Measurements from ENCODE around the gene UNC13A.
"Not testable (repeated sequence)": the region's sequence is repeated elsewhere in the genome, so short reads cannot be mapped to it uniquely, and the experiment has no call there.

UNC13A gene

DNA sequence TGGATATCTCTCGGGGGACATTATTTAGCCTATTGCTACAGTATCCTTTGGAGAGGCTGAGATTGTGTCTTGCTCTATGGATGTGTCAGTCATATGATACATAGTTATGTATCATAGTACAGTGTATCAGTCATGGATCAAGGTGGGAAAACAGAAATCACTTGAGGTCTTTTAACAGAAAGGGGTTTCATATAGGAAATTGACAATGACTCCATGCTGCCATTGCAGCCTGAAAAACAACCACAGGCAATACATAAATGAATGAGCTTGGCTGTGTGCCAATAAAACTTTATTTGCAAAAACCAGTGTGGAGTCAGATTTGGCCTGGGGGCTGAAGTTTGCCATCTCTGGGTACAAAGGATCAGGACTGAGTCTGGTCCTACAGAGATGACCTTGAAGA is 97.3 kb downstream of the UNC13A start:
- Histone ChIP-seq H3K27me3 (ENCODE audit: insufficient read depth, insufficient read length) (no peaks in the 10 kb centered on the region), H3K4me3 (ENCODE audit: insufficient read length, low read depth) (no peak overlapping the region), H3K9me3 (ENCODE audit: insufficient read depth, low read length) (no peaks in the 10 kb centered on the region), H3K36me3 (ENCODE audit: insufficient read depth, insufficient read length, low read length) (no peaks in the 10 kb centered on the region), H3K9ac (ENCODE audit: insufficient read length, low read depth) (no peak overlapping the region), H3K4me1 (ENCODE audit: insufficient read depth, insufficient read length) (no peaks in the 10 kb centered on the region)
- no peak for DNase-seq (ENCODE audit: low read depth, low spot score)
- TF ChIP-seq ZNF274 (IDR thresholded peaks at IDR 0.05; ENCODE audit: low read depth, low read length) (no peak), YY1 (IDR thresholded peaks at IDR 0.05; ENCODE audit: insufficient read depth, insufficient read length) (no peak), SUZ12 (IDR thresholded peaks at IDR 0.05; ENCODE audit: extremely low read depth, insufficient read depth, insufficient read length) (no peak)

- not testable (repeated sequence) for H3K4me3 ChIP-seq (ENCODE audit: insufficient read length, low read depth); H3K9me3 ChIP-seq (ENCODE audit: insufficient read depth, low read length); H3K4me1 ChIP-seq (ENCODE audit: insufficient read depth, insufficient read length); H3K27me3 ChIP-seq (ENCODE audit: insufficient read depth, insufficient read length); H3K9ac ChIP-seq (ENCODE audit: insufficient read length, low read depth); DNase-seq (ENCODE audit: low read depth, low spot score)
- H3K36me3 ChIP-seq (ENCODE audit: insufficient read depth, insufficient read length, low read length): peaks cover 28% of the 10 kb centered on the region
Observed at GRCh38 chr19:17585395-17585794, 102.8 kb downstream of the UNC13A start.

GRCh38 chr19:17584132-17584531 is 104.0 kb downstream of the UNC13A start:
- no peak overlapping the region for H3K9ac ChIP-seq (ENCODE audit: insufficient read length, low read depth)
- no peaks in the 10 kb centered on the region for H3K27me3 ChIP-seq (ENCODE audit: insufficient read depth, insufficient read length)
- no peak overlapping the region for H3K4me3 ChIP-seq (ENCODE audit: insufficient read length, low read depth)
- no peak for TF ChIP-seq YY1 (IDR thresholded peaks at IDR 0.05; ENCODE audit: insufficient read depth, insufficient read length)
- TF ChIP-seq SUZ12 (IDR thresholded peaks at IDR 0.05; ENCODE audit: extremely low read depth, insufficient read depth, insufficient read length): no peak
- no peak for TF ChIP-seq ZNF274 (IDR thresholded peaks at IDR 0.05; ENCODE audit: low read depth, low read length)
- peaks cover 34% of the 10 kb centered on the region for H3K36me3 ChIP-seq (ENCODE audit: insufficient read depth, insufficient read length, low read length)
- DNase-seq (ENCODE audit: low read depth, low spot score): no peak
- peaks cover 14% of the 10 kb centered on the region for H3K4me1 ChIP-seq (ENCODE audit: insufficient read depth, insufficient read length)
- H3K9me3 ChIP-seq (ENCODE audit: insufficient read depth, low read length): no peaks in the 10 kb centered on the region

DNA sequence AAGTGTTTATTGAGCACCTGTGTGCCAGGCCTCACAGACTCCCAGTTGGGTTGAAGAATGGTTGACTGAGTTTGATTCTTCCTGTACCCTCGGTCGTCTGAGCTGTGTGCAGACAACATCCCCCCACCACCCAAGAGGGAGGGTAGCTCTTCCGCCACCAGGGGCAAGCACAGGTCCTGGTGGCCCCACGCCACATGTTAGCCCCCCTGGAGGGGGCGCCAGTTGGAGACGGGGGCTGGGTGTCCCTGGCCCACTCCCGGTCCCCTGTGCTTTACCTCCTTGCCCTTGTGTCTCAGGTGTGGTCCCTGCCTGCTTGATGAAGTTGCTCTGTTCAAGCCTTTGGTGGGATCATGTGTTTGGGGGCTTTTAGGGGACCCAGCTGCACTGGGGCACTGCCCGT is 105.5 kb downstream of the UNC13A start:
- H3K36me3 ChIP-seq (ENCODE audit: insufficient read depth, insufficient read length, low read length): peaks cover 49% of the 10 kb centered on the region
- H3K9ac ChIP-seq (ENCODE audit: insufficient read length, low read depth): no peak overlapping the region
- no peaks in the 10 kb centered on the region for H3K27me3 ChIP-seq (ENCODE audit: insufficient read depth, insufficient read length)
- DNase-seq (ENCODE audit: low read depth, low spot score): no peak
- H3K4me1 ChIP-seq (ENCODE audit: insufficient read depth, insufficient read length): peaks cover 25% of the 10 kb centered on the region
- H3K4me3 ChIP-seq (ENCODE audit: insufficient read length, low read depth): no peak overlapping the region
- TF ChIP-seq ZNF274 (IDR thresholded peaks at IDR 0.05; ENCODE audit: low read depth, low read length) (no peak), YY1 (IDR thresholded peaks at IDR 0.05; ENCODE audit: insufficient read depth, insufficient read length) (no peak), SUZ12 (IDR thresholded peaks at IDR 0.05; ENCODE audit: extremely low read depth, insufficient read depth, insufficient read length) (no peak)
- H3K9me3 ChIP-seq (ENCODE audit: insufficient read depth, low read length): no peaks in the 10 kb centered on the region

- no peaks in the 10 kb centered on the region for H3K9me3 ChIP-seq (ENCODE audit: insufficient read depth, low read length)
- no peak overlapping the region for H3K9ac ChIP-seq (ENCODE audit: insufficient read length, low read depth)
- H3K36me3 ChIP-seq (ENCODE audit: insufficient read depth, insufficient read length, low read length): peaks cover 55% of the 10 kb centered on the region
- peaks cover 27% of the 10 kb centered on the region for H3K4me1 ChIP-seq (ENCODE audit: insufficient read depth, insufficient read length)
- H3K27me3 ChIP-seq (ENCODE audit: insufficient read depth, insufficient read length): no peaks in the 10 kb centered on the region
- TF ChIP-seq SUZ12 (IDR thresholded peaks at IDR 0.05; ENCODE audit: extremely low read depth, insufficient read depth, insufficient read length): no peak
- TF ChIP-seq ZNF274 (IDR thresholded peaks at IDR 0.05; ENCODE audit: low read depth, low read length): no peak
- TF ChIP-seq YY1 (IDR thresholded peaks at IDR 0.05; ENCODE audit: insufficient read depth, insufficient read length): no peak
- no peak for DNase-seq (ENCODE audit: low read depth, low spot score)
- H3K4me3 ChIP-seq (ENCODE audit: insufficient read length, low read depth): no peak overlapping the region
Observed at GRCh38 chr19:17581211-17581874, 106.8 kb downstream of the UNC13A start.

GRCh38 chr19:17580470-17581144 is 107.5 kb downstream of the UNC13A start:
- Histone ChIP-seq H3K9ac (ENCODE audit: insufficient read length, low read depth) (peak overlapping the region; percentile 66), H3K4me3 (ENCODE audit: insufficient read length, low read depth) (no peak overlapping the region), H3K4me1 (ENCODE audit: insufficient read depth, insufficient read length) (peaks cover 30% of the 10 kb centered on the region), H3K9me3 (ENCODE audit: insufficient read depth, low read length) (no peaks in the 10 kb centered on the region), H3K36me3 (ENCODE audit: insufficient read depth, insufficient read length, low read length) (peaks cover 63% of the 10 kb centered on the region), H3K27me3 (ENCODE audit: insufficient read depth, insufficient read length) (no peaks in the 10 kb centered on the region)
- no peak for TF ChIP-seq SUZ12 (IDR thresholded peaks at IDR 0.05; ENCODE audit: extremely low read depth, insufficient read depth, insufficient read length)
- no peak for TF ChIP-seq ZNF274 (IDR thresholded peaks at IDR 0.05; ENCODE audit: low read depth, low read length)
- TF ChIP-seq YY1 (IDR thresholded peaks at IDR 0.05; ENCODE audit: insufficient read depth, insufficient read length): no peak
- DNase-seq (ENCODE audit: low read depth, low spot score): no peak

DNA sequence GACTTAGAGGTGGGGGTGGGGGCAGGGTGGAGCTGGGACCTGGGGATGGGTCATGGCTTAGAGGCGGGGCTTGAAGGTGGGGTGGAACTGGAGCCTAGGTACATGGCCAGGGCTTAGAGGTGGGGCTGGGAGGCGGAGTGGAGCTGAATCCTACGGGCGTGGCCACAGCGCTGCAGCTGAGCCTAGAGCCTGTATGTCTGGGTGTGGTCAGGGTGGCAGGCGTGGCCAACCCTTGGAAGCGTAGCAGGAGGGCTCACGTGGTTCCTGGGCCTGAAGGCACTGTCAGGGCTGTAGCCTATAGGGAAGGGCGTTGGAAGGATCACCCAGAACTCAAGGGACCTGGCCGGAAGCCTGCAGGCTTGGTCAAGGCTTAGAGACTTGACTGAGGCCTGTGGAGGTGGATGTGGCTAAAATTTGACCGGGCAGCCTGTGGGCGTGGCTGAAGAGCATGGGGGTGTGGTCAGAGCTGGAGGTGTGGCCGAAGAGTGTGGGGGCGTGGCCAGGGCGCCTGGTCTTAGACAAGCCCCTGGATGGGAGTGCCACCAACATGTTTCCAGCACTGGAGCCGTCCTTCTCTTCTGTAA is 108.4 kb downstream of the UNC13A start:
- TF ChIP-seq SUZ12 (IDR thresholded peaks at IDR 0.05; ENCODE audit: extremely low read depth, insufficient read depth, insufficient read length): no peak
- no peak for TF ChIP-seq ZNF274 (IDR thresholded peaks at IDR 0.05; ENCODE audit: low read depth, low read length)
- no peak for TF ChIP-seq YY1 (IDR thresholded peaks at IDR 0.05; ENCODE audit: insufficient read depth, insufficient read length)
- DNase-seq (ENCODE audit: low read depth, low spot score): peak; percentile 72
- no peaks in the 10 kb centered on the region for H3K27me3 ChIP-seq (ENCODE audit: insufficient read depth, insufficient read length)
- peaks cover 30% of the 10 kb centered on the region for H3K4me1 ChIP-seq (ENCODE audit: insufficient read depth, insufficient read length)
- H3K9me3 ChIP-seq (ENCODE audit: insufficient read depth, low read length): no peaks in the 10 kb centered on the region
- peak overlapping the region; percentile 66 for H3K9ac ChIP-seq (ENCODE audit: insufficient read length, low read depth)
- peaks cover 68% of the 10 kb centered on the region for H3K36me3 ChIP-seq (ENCODE audit: insufficient read depth, insufficient read length, low read length)
- H3K4me3 ChIP-seq (ENCODE audit: insufficient read length, low read depth): no peak overlapping the region
